Hindlimb muscle (tissue), 1 donor: ENCODE data around the gene NCAN. TPM values are rescaled to one million over a fixed set of nuclear protein-coding genes. Genes with fewer than 3 reads are reported as not detected.

Source experiments
- DNase-seq: peaks from one replicate; pipeline ENCODE4 v3.0.0-alpha.2; 2013
- polyA plus RNA-seq: library from polyadenylated mRNA; unstranded; fragments of 120-200 nt; gene quantifications from one replicate; pipeline ENCODE4 v1.2.1, GENCODE V29; 2013; ENCODE audit not compliant: insufficient read length

The NCAN gene
- polyA plus RNA-seq, 1 donor, result 0.06 TPM

- DNase-seq, result no peak
These were observed 83.2 kb downstream of the NCAN start for GRCh38 chr19:19294914-19295313.

GRCh38 chr19:19296953-19297689, 85.4 kb downstream of the NCAN start:
- no peak for DNase-seq

GRCh38 chr19:19297759-19298158, 86.0 kb downstream of the NCAN start:
- no peak for DNase-seq

- DNase-seq, result no peak
These were observed 88.9 kb downstream of the NCAN start for GRCh38 chr19:19300613-19301012.

Other genes with a start within 250 kb of the NCAN start
- gene SUGP2, start 178.4 kb upstream of the NCAN start, polyA plus RNA-seq, result 62.8 TPM
- gene ARMC6, start 178.4 kb upstream of the NCAN start, polyA plus RNA-seq, result 29.7 TPM
- gene SLC25A42, start 148.0 kb upstream of the NCAN start, polyA plus RNA-seq, result 10.3 TPM
- 21.8 TPM for gene TMEM161A, start 73.5 kb upstream of the NCAN start, polyA plus RNA-seq
- 2.8 TPM for gene MEF2B, start 41.7 kb upstream of the NCAN start, polyA plus RNA-seq
- 13.2 TPM for gene BORCS8, start 19.8 kb upstream of the NCAN start, polyA plus RNA-seq
- gene RFXANK, start 19.7 kb upstream of the NCAN start, polyA plus RNA-seq, result 64.6 TPM
- gene NR2C2AP, start 8.5 kb upstream of the NCAN start, polyA plus RNA-seq, result 9.2 TPM
- 1.7 TPM for gene TM6SF2, start 61.3 kb downstream of the NCAN start, polyA plus RNA-seq
- 40.4 TPM for gene SUGP1, start 108.6 kb downstream of the NCAN start, polyA plus RNA-seq
- 60.6 TPM for gene MAU2, start 108.9 kb downstream of the NCAN start, polyA plus RNA-seq
- gene GATAD2A, start 193.7 kb downstream of the NCAN start, polyA plus RNA-seq, result 56.4 TPM